GF-D8 (cell line): Measurements from ENCODE around the gene CASP14.
"Not testable (repeated sequence)": the region's sequence is repeated elsewhere in the genome, so short reads cannot be mapped to it uniquely, and the experiment has no call there.

Experiments used
- DNase-seq: peaks from one replicate; lab custom pipeline; 2025; lab: John Stamatoyannopoulos, UW

The CASP14 gene

GRCh38 chr19:15072930-15073647 lies 23.8 kb downstream of the CASP14 start:
- no peak for DNase-seq

- no peak for DNase-seq
These were observed 25.1 kb downstream of the CASP14 start for GRCh38 chr19:15074371-15074770.

DNA sequence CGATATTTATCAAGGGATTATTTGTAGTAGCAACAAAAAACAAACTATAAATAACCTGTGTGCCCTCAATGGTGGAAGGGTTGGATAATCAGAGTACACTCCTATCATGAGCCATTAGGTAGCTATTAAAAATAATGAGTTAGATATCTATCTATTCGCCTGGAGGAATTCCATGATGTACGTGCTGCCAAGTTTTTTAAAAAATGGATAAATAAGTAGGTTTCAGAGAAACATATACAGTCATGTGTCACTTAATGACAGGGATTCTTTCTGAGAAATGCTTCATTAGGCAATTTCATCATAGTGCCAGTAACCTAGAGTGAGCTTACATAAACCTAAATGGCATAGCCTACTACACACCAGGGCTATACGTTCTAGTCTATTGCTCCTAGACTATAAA lies 26.5 kb downstream of the CASP14 start:
- DNase-seq = no peak

- not testable (repeated sequence) for DNase-seq
These were observed 30.7 kb downstream of the CASP14 start for GRCh38 chr19:15080002-15080401.

DNA sequence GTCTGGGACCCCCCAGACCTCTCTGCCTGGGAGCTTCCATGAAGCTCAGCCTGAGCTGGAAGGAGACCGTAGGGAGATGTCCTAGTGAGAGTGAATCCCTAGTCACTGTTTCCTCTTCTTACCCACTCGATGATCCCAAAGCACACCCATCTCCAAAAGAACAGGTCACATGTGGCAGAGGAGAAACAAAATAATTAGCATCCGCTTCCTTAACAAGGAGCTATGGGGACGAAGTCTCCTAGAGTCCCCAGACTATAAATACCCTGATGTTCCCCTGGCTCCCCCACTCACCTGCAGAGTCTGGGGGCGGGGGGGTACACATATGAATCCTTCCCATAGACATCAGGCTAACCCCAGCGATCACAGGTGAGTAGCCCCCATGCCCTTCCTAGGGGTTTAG lies 32.6 kb downstream of the CASP14 start, which contains the start of gene OR1I1:
Gene OR1I1 (plus strand): TSS at position 301 of the 400 bp plus-strand sequence. CDS start 4,855 bp downstream, outside the sequence.
- no peak for DNase-seq

DNA sequence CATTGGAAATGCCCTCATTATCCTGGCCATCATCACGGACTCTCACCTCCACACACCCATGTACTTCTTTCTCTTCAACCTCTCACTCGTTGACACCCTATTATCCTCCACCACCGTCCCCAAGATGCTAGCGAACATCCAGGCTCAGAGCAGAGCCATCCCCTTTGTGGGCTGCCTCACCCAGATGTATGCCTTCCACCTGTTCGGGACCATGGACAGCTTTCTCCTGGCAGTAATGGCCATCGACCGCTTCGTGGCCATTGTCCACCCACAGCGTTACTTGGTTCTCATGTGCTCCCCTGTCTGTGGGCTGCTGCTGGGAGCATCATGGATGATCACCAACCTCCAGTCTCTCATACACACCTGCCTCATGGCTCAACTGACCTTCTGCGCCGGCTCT lies 37.9 kb downstream of the CASP14 start:
- DNase-seq = no peak

- DNase-seq = no peak
These were observed 42.9 kb downstream of the CASP14 start for GRCh38 chr19:15091918-15092753.

DNA sequence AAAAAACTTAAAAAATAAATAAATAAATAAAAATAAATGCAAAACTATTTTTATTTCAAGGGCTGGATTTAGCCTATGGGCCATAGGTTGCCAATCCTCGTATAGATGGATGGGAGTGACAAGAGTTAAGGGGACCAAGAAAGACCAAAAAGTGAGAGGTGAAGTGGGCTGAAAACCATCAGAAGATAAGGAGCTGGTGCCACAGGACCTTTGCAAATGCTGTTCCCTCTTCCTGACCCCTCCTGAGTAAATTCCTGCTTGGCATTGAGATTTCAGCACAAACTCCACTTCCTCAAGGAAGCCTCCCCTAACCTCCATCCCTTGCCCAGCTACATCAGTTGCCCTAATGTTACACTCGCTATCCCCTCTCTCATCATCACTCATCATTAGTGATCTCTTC lies 43.7 kb downstream of the CASP14 start:
- no peak for DNase-seq

- no peak for DNase-seq
These were observed 46.9 kb downstream of the CASP14 start for GRCh38 chr19:15096223-15096622.

GRCh38 chr19:15097980-15098379 lies 48.7 kb downstream of the CASP14 start:
- DNase-seq = not testable (repeated sequence)

GRCh38 chr19:15098460-15098859 lies 49.2 kb downstream of the CASP14 start:
- no peak for DNase-seq

GRCh38 chr19:15099017-15099582 lies 49.8 kb downstream of the CASP14 start:
- no peak for DNase-seq

DNA sequence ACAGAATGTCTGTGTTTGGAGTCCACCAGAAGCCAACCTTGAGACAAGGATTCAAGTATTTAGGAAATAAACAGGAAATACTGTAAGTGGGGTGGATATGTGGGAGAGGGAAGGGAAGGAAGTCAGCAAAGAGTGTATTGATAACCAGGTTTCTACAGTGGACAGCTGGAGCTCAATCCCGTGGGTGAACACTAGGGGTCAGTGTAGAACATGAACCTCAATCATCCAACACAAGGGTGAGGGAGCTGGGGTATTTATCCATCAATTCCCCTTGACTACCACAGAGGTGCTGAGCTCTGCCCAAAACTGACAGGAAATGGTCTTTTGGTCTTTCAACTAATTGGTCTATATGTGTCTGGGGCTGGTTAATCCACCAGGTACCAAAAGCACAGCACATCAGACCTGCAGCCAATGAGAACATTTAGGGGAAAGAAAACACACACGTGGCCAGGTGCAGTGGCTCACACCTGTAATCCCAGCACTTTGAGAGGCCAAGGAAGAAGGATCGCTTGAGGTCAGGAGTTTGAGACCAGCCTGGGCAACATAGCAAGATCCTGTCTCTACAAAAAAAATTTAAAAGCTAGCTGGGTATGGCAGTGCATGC lies 52.3 kb downstream of the CASP14 start:
- no peak for DNase-seq

DNA sequence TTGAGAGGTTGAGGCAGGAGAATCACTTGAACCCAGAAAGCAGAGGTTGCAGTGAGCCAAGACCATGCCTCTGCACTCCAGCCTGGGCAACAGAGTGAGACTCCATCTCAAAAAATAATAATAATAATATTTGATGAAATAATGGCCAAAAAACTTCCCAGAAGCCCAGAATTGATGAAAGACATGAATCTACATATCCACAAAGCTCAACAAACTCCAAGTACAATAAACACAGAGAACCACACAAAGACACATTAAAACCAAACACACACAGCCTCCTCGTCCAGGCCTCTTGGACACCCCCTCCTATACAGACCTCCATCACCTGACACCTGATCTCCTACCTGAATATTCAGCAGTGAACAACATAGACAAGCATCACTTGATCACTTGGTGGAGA lies 54.7 kb downstream of the CASP14 start:
- no peak for DNase-seq

- DNase-seq = no peak
These were observed 55.1 kb downstream of the CASP14 start for GRCh38 chr19:15104411-15104810.

DNA sequence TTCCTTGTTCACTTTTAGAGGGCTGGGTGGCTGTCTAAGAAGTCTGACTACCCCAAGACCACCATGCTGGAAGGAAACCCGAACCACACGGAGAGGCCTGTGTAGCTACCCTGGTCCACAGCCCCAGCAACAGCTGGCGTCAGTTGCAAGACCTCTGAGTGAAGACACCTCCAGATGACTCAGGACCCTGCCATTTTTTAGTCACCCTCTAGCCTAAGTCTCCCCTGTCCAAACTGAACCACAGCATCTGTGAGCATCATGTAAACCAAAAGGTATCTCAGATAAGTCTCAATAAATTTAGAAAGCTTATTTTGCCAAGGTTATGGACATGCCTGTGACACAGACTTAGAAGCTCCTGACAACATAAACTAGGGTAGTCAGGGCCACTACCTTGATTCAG lies 55.8 kb downstream of the CASP14 start:
- no peak for DNase-seq

GRCh38 chr19:15107061-15108010 lies 58.1 kb downstream of the CASP14 start, which contains the start of gene SYDE1:
Gene SYDE1, plus strand, starts transcription at chr19:15107401. Its CDS starts 33 bp downstream, at chr19:15107434.
- DNase-seq = no peak
